HG03342 (cell line): Measurements from ENCODE around the gene PDE4B.

Experiments used
- ATAC-seq: cut with Tn5 transposase; IDR thresholded peaks from one replicate; pipeline ENCODE4 v1.9.1; 2021; ENCODE audit warnings: mild to moderate bottlenecking, moderate library complexity; ENCODE audit not compliant: unreplicated experiment

The PDE4B gene

GRCh38 chr1:66168948-66169671 is 376.4 kb downstream of the PDE4B start:
- no peak for ATAC-seq

- ATAC-seq: no peak
These were observed 379.6 kb downstream of the PDE4B start for GRCh38 chr1:66172272-66172671.

GRCh38 chr1:66175098-66175497 is 382.4 kb downstream of the PDE4B start:
- ATAC-seq: no peak

- ATAC-seq: no peak
These were observed 382.9 kb downstream of the PDE4B start for GRCh38 chr1:66175581-66175980.

DNA sequence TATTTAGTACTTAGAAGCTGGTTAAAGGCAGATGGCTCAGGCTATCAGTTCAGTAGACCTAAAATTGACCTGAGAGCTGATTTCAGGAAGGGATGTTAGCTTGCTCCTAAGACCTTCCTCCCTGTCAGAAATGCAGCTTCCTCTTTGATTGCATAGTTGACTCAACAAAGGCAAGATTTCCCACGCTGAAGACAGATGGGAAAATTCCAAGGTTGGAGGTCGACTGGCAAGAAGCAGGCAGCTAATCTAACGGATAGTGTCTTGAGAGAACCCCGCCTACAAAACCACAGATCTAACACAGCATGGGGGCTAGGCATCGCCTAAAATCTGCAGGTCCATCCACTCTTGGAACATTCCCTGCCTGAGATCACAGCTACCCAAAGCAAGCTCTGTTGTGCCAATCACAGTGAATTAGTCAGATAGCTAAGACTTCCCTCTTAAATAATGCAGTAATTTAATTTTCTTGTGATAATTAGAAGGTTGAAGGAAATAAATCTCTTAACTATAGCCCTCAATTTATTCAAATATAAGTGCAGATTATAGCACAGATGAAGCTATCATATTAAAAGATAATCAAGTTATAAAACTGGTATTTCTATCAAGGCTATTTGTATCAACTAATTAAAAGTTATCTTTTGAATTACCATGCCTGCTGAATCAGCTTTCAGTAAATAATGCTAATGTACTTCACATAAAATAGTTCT is 383.5 kb downstream of the PDE4B start:
- ATAC-seq: no peak

DNA sequence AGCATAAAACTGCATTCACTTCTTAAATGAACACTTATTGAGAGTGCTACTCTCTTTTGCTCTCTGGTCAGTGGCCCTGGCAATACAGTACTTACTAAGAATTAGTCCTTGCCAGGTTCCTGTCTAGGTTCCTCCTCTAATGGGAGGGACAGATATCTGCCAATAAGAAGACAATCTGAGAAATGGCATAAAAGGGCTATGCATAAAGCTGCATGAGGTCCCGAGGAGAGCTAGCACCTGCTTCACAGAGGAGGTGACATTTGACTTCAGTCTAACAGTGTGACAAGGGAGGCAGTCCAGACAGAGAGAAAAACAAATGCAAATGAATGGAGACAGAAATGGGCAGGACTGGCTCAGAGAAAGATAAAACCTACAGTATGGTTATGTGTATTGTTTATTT is 384.1 kb downstream of the PDE4B start:
- ATAC-seq: no peak

GRCh38 chr1:66177510-66177909 is 384.8 kb downstream of the PDE4B start:
- ATAC-seq: no peak

DNA sequence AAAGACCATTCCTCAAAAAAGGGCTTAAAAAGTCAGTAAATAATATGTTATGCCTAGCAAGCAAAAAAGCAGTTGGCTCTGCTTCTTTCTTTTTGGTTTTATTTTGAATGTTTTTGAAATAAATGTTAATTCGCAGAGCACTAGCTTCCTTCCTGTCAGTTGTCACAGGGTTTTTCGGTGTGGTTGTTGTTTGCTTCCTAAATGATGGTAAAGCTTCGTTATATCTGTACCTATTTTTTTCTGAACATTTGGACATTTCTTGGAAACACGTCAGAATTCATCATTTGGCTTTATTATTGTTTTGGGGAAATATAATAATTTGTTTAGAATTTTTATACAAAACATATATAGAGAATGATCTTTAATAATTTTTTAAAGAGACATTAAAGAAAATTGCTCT is 389.3 kb downstream of the PDE4B start:
- ATAC-seq: no peak

GRCh38 chr1:66182551-66183178 is 390.0 kb downstream of the PDE4B start:
- ATAC-seq: no peak

DNA sequence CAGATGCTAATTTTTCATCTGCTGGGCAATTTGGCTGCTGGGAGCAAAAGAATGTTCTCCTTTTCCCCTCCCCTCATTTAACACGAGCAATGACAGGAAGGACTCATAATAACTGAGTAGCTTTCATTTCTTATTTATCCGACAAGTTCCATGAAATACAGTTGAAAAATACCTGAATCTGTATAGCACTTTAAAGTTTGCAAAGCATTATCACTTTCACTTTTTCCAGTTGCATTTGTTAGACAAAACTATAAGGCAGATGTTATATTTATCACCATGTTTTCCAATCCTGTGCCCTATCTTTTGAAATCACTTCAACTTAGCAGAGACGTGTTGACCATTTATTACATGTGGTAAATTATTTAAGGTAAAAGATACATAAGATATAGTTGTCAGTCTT is 390.7 kb downstream of the PDE4B start:
- ATAC-seq: no peak

DNA sequence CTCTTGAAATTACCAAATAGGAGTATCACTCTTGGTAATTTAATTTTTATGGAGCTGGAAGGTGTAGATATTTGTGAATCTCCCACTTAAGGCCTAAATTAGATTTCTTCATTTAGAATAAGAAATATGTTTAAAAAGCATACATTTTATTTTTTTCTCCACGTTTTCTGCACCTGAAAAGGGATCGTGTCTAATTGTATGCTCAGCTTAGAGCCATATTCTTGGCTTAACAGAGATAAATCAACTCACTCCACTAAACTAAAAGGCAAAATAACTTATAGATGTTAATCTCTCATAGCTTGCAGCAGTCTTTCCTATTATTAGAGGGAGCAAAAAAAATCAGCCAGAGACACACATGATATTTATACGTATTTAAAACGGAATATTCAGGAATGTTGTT is 404.4 kb downstream of the PDE4B start:
- no peak for ATAC-seq

GRCh38 chr1:66197785-66198184 is 405.1 kb downstream of the PDE4B start:
- no peak for ATAC-seq

DNA sequence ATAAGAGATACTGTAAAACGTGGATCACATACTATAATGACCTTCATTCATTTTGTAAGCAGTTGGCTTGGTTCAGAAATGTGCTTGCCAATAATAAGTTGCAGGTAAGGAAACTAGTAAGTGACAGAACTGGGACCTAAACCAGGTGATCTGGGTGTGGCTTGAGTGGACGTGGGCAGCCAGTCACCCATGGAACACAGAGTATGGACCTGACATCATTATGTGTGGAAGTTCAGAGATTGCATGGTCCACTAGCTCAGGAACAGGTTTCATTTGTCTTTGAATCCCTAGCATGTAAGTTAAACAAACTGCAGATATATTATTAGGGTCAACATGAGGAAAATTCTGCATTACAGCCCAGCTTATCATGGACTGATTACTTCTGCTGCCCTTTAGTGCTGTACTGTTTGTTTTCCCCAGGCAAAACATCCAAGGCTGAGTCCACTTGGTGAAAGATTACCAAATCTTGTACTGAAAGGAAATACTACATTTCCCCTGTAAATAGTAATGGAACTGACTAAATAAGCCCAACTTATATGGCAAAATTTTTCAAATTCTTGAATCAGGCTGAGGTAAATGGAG is 414.0 kb downstream of the PDE4B start:
- ATAC-seq: no peak

- ATAC-seq: no peak
These were observed 414.8 kb downstream of the PDE4B start for GRCh38 chr1:66207484-66207883.

DNA sequence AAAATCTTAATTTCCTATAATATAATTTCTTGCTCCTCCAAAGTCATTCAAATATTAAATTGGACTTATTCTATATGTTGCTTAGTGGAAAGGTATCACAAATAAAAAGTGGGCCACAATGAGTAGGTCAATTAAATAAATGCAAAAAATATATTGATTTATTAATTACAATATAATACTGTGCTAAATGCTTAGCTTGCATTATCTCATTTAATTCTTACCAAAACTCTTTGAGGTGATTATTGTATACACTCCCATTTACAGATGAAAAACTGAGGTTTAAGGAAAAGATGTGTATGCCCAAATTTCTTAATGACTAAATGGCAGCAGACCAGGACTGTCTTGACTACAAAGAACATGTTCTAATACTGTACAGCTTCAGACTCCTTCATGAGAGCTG is 415.9 kb downstream of the PDE4B start:
- ATAC-seq: no peak

DNA sequence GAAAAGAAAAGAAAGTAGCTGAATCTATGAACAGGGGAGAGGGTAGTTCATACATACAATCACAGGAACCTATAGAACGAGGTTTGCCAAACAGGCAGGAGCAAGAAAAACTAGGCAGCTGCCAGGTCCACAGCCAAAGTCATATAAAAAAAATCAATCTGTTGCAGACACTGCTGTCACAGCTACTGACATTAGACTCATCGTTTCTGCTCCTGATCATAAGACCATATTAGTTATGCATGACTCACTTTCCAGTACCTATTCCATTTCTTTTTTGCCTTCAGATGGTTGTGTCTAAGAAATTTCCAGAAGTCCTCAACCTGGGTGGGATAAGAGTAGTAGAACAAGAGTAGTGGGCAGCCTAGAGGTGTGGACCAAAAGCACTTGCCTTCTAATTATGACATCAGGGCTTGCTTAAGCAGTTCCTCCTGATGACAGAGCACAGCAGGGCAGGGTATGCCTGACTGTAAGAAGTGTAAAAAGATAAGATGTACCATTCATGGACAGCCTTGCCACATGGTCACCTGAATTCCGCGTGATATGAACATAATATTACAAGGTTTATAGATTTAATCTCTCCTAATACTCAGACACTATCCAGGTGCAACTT is 418.0 kb downstream of the PDE4B start:
- no peak for ATAC-seq

GRCh38 chr1:66211521-66211920 is 418.8 kb downstream of the PDE4B start:
- no peak for ATAC-seq

- no peak for ATAC-seq
These were observed 420.8 kb downstream of the PDE4B start for GRCh38 chr1:66213491-66213890.

GRCh38 chr1:66214901-66215300 is 422.2 kb downstream of the PDE4B start:
- ATAC-seq: no peak

DNA sequence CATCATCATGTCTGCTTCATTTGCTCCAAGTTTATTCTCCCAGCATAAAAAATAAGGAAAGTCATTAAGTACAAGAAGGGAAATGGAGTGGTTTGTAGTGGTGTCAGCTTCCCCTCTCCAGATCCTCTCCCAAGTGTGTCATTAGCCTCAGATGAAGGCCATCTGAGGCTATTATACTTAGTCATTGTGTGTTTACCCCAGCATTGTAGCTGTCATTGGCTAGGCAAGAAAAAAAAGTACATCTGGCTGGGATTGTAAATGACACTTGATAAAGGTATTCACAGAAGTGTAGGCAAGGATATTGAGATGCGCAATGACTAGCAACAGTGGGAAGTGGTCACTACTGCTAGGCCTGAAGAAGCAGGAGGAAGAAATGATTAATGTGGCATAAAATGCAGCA is 424.3 kb downstream of the PDE4B start:
- ATAC-seq: no peak

- no peak for ATAC-seq
These were observed 424.9 kb downstream of the PDE4B start for GRCh38 chr1:66217561-66217960.
